Endothelial cell of umbilical vein (primary cell): ENCODE measurements around the gene HOXB3. TPM values are rescaled to one million over a fixed set of nuclear protein-coding genes. Genes with fewer than 3 reads are reported as not detected.

Experiments used
- BruUV-seq: library from RNA; stranded (reverse); fragments of 400-500 nt; replicated peaks from 2 replicates; lab custom pipeline; 2021; lab: Mats Ljungman, UMichigan
- CTCF ChIA-PET: fragments of 300-600, 350-600 bp; sonication (Branson Sonifier 250); formaldehyde crosslinking; loops from one replicate; lab custom pipeline; 2021; ENCODE audit warnings: antibody characterized with exemption, inconsistent platforms; lab: Charles Lee
- POLR2A ChIA-PET: fragments of 300-600, 350-600 bp; sonication (Branson Sonifier 250); formaldehyde crosslinking; loops from one replicate; lab custom pipeline; 2021; ENCODE audit warnings: antibody characterized with exemption, inconsistent platforms; lab: Charles Lee
- DNase-seq: peaks from one replicate; pipeline ENCODE4 v3.0.0-alpha.2; 2011; ENCODE audit warnings: low read depth, low spot score
- FAIRE-seq: peaks from 2 replicates; lab custom pipeline; 2011; peaks lifted over from hg19 to GRCh38; lab: Jason Lieb, UNC
- H2AFZ ChIP-seq: 2 replicates; pipeline ENCODE4 v1.6.0; 2012; ENCODE audit warnings: low read depth, low read length, control low read depth, inconsistent platforms
- H3K27ac ChIP-seq: 2 replicates; pipeline ENCODE4 v1.5.1; 2011; ENCODE audit warnings: low read depth, mild to moderate bottlenecking, control low read depth, low read length, moderate library complexity; ENCODE audit not compliant: insufficient read depth
- H3K27me3 ChIP-seq, 2 experiments: 2 replicates each; pipeline versions ENCODE4 v1.6.0 to v1.6.1; 2011; ENCODE audit warnings: low read length in 2 of 2, mixed read lengths in 1 of 2; ENCODE audit not compliant: control insufficient read depth in 2 of 2, insufficient read depth in 2 of 2
- H3K36me3 ChIP-seq, 2 experiments: 2 replicates in 1 of 2; 3 replicates in 1 of 2; pipeline ENCODE4 v1.5.1; 2011; ENCODE audit warnings: low read length in 2 of 2, mild to moderate bottlenecking in 1 of 2, moderate library complexity in 1 of 2; ENCODE audit not compliant: control insufficient read depth in 2 of 2, insufficient read depth in 2 of 2; ENCODE audit errors: extremely low read depth in 1 of 2
- H3K4me1 ChIP-seq: 3 replicates; pipeline ENCODE4 v1.5.1; 2011; ENCODE audit warnings: mild to moderate bottlenecking, low read length; ENCODE audit not compliant: control insufficient read depth, insufficient read depth; ENCODE audit errors: extremely low read depth
- H3K4me2 ChIP-seq: 2 replicates; pipeline ENCODE4 v1.6.1; 2011; ENCODE audit warnings: low read length, control low read depth, mixed read lengths; ENCODE audit not compliant: insufficient read depth
- H3K4me3 ChIP-seq, 3 experiments: fragments of 200-600 bp in 1 of 3; sonication (generic), shearing (Covaris generic) in 1 of 3; replicated peaks in 1 of 3; 2 replicates each; pipeline ENCODE4 v1.5.1; 2011 to 2016; ENCODE audit warnings: control low read depth in 3 of 3, low read length in 3 of 3, mild to moderate bottlenecking in 2 of 3, inconsistent platforms in 1 of 3, low read depth in 1 of 3, moderate library complexity in 1 of 3; ENCODE audit not compliant: insufficient read depth in 1 of 3
- H3K79me2 ChIP-seq: 2 replicates; pipeline ENCODE4 v1.6.0; 2012; ENCODE audit warnings: low read length, inconsistent platforms; ENCODE audit not compliant: control insufficient read depth, insufficient read depth
- H3K9ac ChIP-seq: replicated peaks from 2 replicates; pipeline ENCODE3; 2011; ENCODE audit warnings: low read length, control low read depth; ENCODE audit not compliant: insufficient read depth; ENCODE audit errors: extremely low read depth
- H3K9me1 ChIP-seq: replicated peaks from 3 replicates; pipeline ENCODE4 v1.6.0; 2011; ENCODE audit warnings: mild to moderate bottlenecking, low read length; ENCODE audit not compliant: control insufficient read depth, insufficient read depth; ENCODE audit errors: extremely low read depth
- H3K9me3 ChIP-seq: replicated peaks from 2 replicates; pipeline ENCODE4 v1.5.1; 2012; ENCODE audit warnings: low read length, inconsistent platforms; ENCODE audit not compliant: control insufficient read depth, insufficient read depth
- H4K20me1 ChIP-seq: replicated peaks from 2 replicates; pipeline ENCODE3; 2011; ENCODE audit warnings: mild to moderate bottlenecking, low read length; ENCODE audit not compliant: control insufficient read depth, insufficient read depth; ENCODE audit errors: extremely low read depth
- CTCF ChIP-seq, 2 donors: IDR thresholded peaks; 1 replicate in 1 of 2; 2 replicates in 1 of 2; pipeline ENCODE4 v1.5.1; 2011; ENCODE audit warnings: low read length in 2 of 2, mild to moderate bottlenecking in 2 of 2, moderate library complexity in 2 of 2, control low read depth in 1 of 2, inconsistent platforms in 1 of 2, low read depth in 1 of 2; ENCODE audit not compliant: insufficient read depth in 1 of 2; ENCODE audit errors: extremely low read depth in 1 of 2
- EZH2 ChIP-seq: IDR thresholded peaks from 2 replicates; pipeline ENCODE4 v1.6.1; 2012; ENCODE audit warnings: borderline replicate concordance, low read depth, mild to moderate bottlenecking, moderate library complexity, low read length, inconsistent platforms; ENCODE audit not compliant: severe bottlenecking
- FOS ChIP-seq: IDR thresholded peaks from 2 replicates; pipeline ENCODE4 v1.6.1; 2011; ENCODE audit warnings: mild to moderate bottlenecking, low read length, moderate library complexity, borderline replicate concordance; ENCODE audit not compliant: insufficient read depth
- GATA2 ChIP-seq: IDR thresholded peaks from 2 replicates; pipeline ENCODE4 v1.7.0; 2011; ENCODE audit warnings: low read depth, mild to moderate bottlenecking, moderate library complexity, mixed read lengths, low read length; ENCODE audit not compliant: insufficient read length, insufficient read depth
- JUN ChIP-seq: IDR thresholded peaks from 2 replicates; pipeline ENCODE4 v1.6.1; 2011; ENCODE audit warnings: borderline replicate concordance, low read depth; ENCODE audit not compliant: insufficient read length, insufficient read depth
- MYC ChIP-seq: IDR thresholded peaks from one replicate; pipeline ENCODE4 v1.6.1; 2011; ENCODE audit warnings: mild to moderate bottlenecking, low read depth, low read length
- POLR2A ChIP-seq: IDR thresholded peaks from 2 replicates; pipeline ENCODE4 v1.6.1; 2012; ENCODE audit warnings: low read depth, mild to moderate bottlenecking, control low read depth, low read length
- POLR2AphosphoS5 ChIP-seq: IDR thresholded peaks from 2 replicates; pipeline ENCODE4 v1.6.1; 2012; ENCODE audit warnings: low read depth, mild to moderate bottlenecking, control low read depth, low read length, moderate library complexity; ENCODE audit not compliant: insufficient read depth
- dilution Hi-C: fragments of 300-500 bp; cut with MboI; formaldehyde crosslinking; loops from one replicate; pipeline ENCODE4 v1.15.0; 2019; ENCODE audit warnings: low sequenced_read_pairs; ENCODE audit not compliant: extremely low pct_ligation_motif_present
- intact Hi-C: fragments of 100-400 bp; cut with micrococcal nuclease; formaldehyde crosslinking; loops from one replicate; pipeline ENCODE4 v1.10.0; 2022
- polyA plus RNA-seq, 4 experiments: library from polyadenylated mRNA; depleted of rRNA in 3 of 4; stranded (reverse) in 3 of 4; unstranded in 1 of 4; fragments of >200 nt; gene quantifications; 2 replicates each; pipeline versions ENCODE4 v1.2.1 to v1.2.3, GENCODE V29; 2011 to 2012; ENCODE audit warnings: missing spikeins in 1 of 4
- total RNA-seq: library from RNA; stranded (reverse); gene quantifications from 2 replicates; pipeline ENCODE4 v1.2.3, GENCODE V29; 2021
- TF ChIP-seq, protein P1 (sequence below): IDR thresholded peaks from 2 replicates; pipeline ENCODE4 v1.6.1; 2011; ENCODE audit not compliant: insufficient read depth, insufficient read length

Gene HOXB3
- total and polyA plus RNA-seq, 2 donors (not counting 3 experiments of a cell fraction or from before 2014, with no cell fraction given), result 29.6 to 56.6 TPM

DNA sequence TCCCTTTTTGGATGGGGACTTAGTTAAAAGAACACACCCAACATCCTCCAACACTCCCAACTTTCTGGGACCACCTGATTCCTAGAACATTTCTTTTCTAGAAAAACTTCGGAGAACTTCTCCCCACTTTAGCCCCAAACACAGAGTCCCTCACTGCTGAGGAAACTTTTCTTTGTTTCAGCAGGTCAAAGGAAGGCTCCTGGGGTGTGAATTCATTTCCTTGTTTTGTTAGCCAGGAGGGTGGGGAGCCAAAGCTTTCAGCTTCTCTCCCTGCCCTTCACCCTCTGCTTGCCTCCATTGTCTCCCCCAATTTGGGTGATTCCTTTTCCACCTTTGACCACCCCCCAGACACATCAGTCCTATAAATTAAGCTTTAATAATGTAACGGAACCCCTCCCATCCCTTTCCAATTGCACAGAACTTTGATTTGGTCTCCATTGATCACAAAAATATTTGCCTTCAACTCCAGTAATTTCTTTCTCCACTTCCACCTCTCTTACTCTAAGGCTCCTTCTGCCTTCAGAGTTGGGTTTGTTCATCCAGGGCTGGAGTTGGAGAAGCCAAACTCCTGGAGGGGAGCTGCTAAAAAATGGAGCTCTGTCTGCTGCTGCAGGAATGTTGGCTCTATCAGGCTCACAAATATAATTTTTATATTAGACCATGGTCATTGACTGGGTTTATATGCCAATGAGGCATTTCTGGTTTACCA lies 22.2 kb downstream of the HOXB3 start:
- H3K9me3 ChIP-seq, result no peaks in the 10 kb centered on the region
- peak overlapping the region; percentile 2 for H3K27ac ChIP-seq
- POLR2A ChIA-PET, result interaction anchor here (0.7 to 1.6 kb wide), 3 partner anchors 11 to 21 kb away, joined by 3 to 8 read pairs (median 4); no protein-coding TSS in a partner anchor
- H3K4me1 ChIP-seq, result peaks cover 79% of the 10 kb centered on the region
- H3K4me2 ChIP-seq, result peak overlapping the region; percentile 80
- H3K4me3 ChIP-seq, result peak overlapping the region in 1 of 3 experiments; percentile 60
- no peak for TF ChIP-seq CTCF (IDR thresholded peaks at IDR 0.05; ENCODE audit: extremely low read depth in 1 of 2, insufficient read depth in 1 of 2, low read depth in 1 of 2, low read length in 2 of 2)
- no peak for TF ChIP-seq JUN
- TF ChIP-seq POLR2AphosphoS5, result no peak
- TF ChIP-seq EZH2, result no peak
- TF ChIP-seq GATA2, result no peak
- no peak for TF ChIP-seq FOS
- TF ChIP-seq POLR2A, result no peak
- TF ChIP-seq MYC, result no peak
- TF ChIP-seq, protein P1, sequence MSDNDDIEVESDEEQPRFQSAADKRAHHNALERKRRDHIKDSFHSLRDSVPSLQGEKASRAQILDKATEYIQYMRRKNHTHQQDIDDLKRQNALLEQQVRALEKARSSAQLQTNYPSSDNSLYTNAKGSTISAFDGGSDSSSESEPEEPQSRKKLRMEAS, result no peak
- BruUV-seq, result no TSS peak
- CTCF ChIA-PET, result interaction anchor here (0.6 to 6.1 kb wide), 10 partner anchors 8 to 352 kb away, joined by 3 to 28 read pairs (median 4); no protein-coding TSS in a partner anchor
- H4K20me1 ChIP-seq, result no peaks in the 10 kb centered on the region
- no peaks in the 10 kb centered on the region for H3K9me1 ChIP-seq
- peak overlapping the region; percentile 30 for H3K9ac ChIP-seq
- dilution Hi-C loops (no loop called here), intact Hi-C loops (loop anchor here (2.0 kb wide), 1 partner anchor 23 kb away; the partner anchor contains the start of gene HOXB2)
- DNase-seq (peak; percentile 44), FAIRE-seq (peak; percentile 80)
- H3K27me3 ChIP-seq, result no peaks in the 10 kb centered on the region
- H2AFZ ChIP-seq, result no peak overlapping the region
- peaks cover 92% of the 10 kb centered on the region for H3K79me2 ChIP-seq
- peaks cover 0 to 5% of the 10 kb centered on the region in 2 experiments for H3K36me3 ChIP-seq
